HPDE6-E6E7 (cell line): ENCODE data around the gene SHROOM2.

Source experiments
- DNase-seq: peaks from one replicate; pipeline ENCODE4 v3.0.0; 2011; ENCODE audit warnings: missing footprints; ENCODE audit errors: extremely low spot score

The SHROOM2 gene

DNA sequence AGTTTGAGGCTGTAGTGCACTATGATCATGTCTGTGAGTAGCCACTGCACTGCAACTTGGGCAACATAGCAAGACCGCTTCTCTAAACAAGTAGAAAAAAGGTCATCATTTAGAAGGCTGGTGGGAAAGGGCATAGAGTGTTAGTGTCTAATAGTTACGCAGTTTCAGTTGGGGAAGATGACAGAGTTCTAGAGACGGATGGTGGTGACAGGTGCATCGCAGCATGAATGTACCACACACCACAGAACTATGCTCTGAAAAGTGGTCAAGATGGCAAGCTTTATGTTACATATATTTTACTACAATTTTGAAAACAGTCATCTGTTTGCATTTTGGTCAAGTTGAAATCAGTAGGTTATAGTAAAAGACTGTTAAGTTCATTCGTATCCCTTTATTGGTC is 157.2 kb downstream of the SHROOM2 start:
- DNase-seq, result no peak

DNA sequence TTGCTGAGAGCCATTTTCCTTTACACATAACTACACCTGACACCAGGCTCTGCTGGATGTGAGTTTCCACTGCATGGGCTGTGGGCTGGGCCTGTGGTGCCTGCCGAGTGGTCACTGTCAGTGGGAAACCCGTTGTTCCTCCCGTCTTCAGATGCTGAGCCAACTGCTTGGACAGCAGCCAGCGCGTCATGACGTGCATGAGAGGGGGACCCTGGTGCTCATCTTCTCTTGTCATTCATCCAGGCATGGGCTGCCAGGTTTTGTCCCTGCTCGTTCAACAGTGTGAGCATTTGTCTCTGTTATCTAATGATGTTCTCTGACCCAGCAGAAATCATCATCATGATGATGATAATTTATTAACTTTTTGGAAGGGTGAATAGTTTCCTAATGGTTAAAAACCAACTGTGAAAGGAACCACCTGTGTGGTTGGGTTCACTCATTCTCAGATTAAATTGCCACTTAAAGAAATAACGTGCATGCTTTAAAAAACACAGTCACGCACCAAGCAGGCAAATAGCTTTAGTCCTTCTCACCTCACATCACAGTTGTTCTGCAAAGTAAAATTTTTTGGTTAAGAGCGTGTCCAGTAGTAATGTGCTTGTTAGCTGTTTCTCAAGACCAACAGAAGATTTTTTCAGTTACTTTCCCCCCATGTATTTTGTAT is 161.0 kb downstream of the SHROOM2 start:
- DNase-seq, result no peak

DNA sequence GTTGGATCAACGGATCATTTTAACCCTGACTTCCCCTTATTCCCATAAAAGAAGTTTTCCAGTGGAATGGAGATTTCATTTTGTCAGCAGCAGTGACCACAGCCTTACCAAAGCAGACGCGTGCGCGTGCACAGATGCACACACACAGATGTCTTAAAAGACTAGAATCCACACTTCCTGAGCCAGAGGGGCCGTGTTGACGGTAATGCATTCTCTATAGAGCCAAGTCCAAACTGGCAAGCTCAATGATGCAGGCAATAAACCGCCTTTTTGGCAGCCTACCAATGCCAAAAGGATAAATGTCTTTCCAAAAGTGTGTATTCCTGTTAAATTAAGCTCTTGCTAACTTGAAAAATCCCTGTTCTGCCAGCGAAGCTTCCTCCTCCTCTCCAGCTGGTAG is 162.2 kb downstream of the SHROOM2 start:
- no peak for DNase-seq

DNA sequence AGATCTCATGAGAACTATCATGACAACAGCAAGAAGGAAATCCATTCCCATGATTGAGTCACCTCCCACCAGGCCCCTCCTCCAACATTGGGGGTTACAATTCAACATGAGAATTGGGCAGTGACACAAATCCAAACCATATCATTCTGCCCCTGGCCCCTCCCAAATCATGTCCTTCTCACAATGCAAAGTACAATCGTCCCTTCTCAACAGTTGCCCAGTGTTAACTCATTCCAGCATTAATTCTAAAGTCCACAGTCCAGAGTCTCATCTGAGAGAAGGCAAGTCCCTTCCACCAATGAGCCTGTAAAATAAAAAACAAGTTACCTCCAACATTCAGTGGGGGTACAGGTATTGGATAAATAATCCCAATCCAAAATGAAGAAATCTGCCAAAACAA is 166.1 kb downstream of the SHROOM2 start:
- no peak for DNase-seq

DNA sequence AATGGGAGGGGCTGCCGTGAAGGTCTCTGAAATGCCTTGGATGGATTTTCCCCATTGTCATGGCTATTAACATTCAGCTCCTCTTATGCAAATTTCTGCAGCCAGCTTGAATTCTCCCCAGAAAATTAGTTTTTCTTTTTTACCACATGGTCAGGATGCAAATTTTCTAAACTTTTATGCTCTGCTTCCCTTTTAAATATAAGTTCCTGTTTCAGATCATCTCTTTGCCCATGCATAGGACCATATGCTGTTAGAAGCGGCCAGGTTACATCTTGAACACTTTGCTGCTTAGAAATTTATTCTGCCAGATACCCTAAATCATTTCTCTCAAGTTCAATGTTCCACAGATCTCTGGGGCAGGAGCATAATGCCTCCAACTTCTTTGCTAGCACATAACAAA is 167.2 kb downstream of the SHROOM2 start:
- no peak for DNase-seq

DNA sequence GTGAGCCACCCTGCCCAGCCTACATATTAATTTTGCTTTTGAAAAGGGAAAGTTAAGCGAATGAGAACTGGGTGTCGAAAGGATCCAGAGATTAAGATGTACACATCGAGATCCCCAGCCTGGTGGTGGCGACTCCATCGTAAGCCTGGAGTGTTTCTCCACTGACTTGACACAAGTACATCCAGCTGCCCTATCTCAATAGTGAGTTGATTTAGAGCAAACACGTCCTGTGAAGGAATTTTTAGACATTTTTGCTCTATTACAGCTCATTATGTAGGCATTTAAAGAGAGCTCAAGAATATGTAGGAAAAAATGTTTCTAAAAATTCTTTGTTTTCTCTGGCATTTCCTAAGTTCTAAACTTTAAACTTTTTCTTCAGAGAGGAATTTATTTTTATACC is 169.3 kb downstream of the SHROOM2 start:
- no peak for DNase-seq

DNA sequence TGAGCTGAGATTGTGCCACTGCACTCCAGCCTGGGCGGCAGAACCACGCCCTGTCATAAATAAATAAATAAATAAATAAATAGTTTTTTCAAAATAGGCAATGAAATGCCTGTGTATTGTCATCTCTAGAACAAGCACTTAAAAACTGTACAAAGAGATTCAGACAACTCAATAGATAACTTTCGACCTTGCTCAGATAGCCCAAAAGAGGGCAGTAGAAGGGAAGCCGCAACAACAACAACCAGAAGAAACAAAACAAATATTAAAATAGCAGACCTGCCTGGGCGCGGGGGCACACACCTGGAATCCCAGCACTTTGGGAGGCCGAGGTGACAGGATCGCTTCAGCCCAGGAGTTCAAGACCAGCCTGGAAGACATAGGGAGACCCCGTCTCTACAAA is 171.5 kb downstream of the SHROOM2 start:
- no peak for DNase-seq

DNA sequence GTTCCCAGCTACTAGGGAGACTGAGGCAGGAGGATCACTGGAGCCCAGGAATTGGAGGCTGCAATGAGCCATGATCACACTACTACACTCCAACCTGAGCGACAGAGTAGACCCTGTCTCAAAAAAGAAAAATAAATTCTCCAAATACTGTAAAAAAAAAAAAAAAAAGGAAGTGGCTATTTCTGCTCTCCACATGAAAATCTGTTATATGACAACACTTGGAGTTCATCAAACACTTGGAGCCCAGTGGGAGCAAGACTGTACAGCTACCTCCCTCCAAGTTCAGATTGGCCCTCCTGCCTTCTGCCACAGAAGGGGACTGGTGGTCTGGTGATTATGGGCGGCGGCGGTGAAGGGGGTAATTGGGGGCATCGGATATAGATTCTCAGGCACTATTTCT is 172.0 kb downstream of the SHROOM2 start:
- DNase-seq, result no peak

DNA sequence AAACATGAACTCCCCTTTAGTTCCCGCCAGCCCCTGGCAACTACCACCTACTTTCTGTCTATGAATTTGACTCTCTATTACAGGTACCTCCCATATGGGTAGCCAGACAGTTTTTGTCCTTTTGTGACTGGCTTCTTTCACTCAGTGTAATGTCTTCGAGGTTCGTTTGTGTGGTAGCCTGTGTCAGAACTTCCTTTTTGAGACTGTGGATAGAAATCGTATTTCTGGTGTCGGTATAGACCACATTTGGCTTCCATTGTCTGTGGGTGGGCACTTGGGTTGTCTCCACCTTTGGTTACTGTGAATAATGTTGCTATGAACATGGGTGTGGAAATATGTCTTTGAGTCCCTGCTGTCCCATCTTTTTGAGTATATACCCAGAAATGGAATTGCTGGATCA is 175.5 kb downstream of the SHROOM2 start:
- no peak for DNase-seq

DNA sequence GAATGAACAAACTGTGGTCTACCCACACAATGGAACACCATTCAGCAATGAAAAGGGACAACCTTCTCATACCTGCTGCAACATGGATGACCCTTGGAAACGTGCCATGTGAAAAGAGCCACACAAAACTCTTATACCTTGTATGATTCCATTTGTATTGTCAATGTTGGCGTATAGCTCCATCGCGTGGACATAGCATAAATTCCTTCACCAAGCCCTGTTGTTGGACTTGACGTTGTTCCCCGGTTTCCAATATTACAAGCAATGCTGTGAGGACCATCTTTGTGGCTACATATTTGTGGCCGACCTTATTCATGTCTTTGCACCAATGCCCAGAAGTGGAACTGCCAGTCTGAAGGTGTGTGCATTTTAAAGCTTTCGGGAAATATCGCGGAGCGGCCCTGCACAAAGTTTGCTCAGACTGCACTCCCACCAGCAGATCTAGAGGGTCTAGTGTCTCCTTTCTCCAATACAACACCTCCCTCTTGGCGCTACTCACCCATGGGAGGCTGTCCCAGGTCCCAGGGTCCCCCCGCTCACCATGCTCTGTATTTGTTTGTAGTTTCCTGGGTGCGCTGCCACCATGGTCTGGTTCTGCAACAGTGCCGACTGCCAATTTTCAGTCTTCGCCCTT is 180.7 kb downstream of the SHROOM2 start, which contains the start of gene CLDN34:
Gene CLDN34, plus strand, starts transcription at position 584 of the 634 bp plus-strand sequence. Its CDS starts 0 bp downstream, at position 584.
- DNase-seq, result no peak

DNA sequence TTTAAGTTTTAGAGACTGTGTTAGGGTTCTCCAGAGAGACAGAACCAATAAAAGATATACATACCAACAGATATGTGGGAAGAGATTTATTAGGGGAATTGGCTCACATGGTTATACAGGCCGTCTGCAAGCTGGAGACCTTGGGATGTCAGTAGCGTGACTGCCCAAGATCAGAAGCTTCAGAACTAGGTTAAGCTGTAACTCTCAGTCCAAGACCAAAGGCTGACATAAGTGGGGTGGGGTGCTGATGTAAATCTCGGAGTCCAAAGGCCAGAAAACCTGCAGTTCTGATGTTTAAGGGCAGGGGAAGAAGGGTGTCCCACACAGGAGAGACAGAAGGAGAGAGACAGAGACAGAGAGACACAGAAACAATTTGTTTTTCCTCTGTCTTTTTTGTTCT is 191.4 kb downstream of the SHROOM2 start:
- no peak for DNase-seq

DNA sequence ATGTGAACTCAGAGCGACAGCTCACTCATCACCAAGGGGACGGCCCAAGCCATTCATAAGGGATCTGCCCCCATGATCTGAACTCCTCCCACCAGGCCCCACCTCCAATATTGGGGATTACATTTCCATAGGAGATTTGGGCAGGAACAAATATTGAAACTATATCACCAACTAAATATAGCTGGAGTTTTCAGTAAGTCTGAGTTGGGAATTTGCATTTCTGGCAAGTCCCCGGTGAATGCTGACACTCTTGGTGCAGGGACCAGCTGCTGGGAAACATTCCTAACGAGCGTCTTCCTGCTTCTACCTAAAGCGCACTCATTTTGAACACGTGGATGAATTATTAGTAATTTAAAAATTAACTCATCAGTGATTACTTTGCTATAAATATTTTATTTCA is 194.2 kb downstream of the SHROOM2 start:
- DNase-seq, result no peak

DNA sequence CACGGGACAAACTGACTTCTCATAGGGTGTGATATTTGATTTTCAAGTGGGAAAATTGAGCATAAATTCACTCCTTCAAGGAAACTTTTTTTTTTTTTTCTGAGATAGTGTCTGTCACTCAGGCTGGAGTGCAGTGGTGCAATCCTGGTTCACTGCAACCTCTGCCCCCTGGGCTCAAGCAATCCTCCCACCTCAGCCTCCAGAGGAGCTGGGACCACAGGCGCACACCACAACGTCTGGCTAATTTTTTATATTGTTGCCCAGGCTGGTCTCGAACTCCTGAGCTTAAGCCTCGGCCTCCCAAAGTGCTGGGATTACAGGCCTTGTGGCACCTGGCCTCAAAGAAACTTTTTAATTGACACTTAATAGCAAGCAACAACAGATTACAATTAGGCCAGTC is 194.7 kb downstream of the SHROOM2 start:
- DNase-seq, result no peak

DNA sequence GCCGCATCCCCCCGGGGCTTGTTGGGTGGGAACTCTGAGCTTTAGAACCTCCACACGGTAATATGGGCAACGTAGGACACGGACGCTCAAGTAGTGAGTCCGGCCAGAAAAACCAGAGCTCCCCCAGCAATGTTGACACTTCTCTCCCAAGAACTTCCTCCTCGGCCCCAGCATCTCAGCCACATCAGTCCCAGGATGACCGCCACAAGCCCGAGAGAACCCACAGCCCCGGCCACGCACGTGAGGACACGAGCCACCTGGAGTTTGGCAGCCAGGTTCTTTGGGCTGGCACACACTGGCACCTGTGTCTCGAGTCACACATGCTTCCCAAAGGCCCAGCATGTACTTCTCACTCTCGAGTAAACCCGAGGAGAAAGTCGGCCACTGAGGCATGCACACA is 197.2 kb downstream of the SHROOM2 start:
- no peak for DNase-seq

DNA sequence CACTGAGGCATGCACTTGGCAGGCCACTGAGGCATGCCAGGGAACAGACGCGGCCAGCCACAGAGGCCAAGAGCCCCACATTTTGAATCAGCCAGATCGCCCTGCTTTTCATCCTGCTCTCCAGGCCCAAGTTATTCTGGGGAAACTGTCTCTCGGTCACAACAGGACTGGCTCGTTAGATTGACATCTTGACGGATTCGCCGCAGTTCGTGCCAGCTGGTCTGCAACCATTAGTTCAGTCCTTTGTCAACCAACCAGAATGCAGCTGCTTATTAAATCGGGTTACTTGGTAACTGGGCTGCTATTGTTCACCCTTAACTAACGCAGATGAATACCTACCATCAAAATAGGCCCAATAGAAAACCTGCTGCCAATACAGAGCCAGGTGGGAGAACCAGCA is 197.6 kb downstream of the SHROOM2 start:
- no peak for DNase-seq

DNA sequence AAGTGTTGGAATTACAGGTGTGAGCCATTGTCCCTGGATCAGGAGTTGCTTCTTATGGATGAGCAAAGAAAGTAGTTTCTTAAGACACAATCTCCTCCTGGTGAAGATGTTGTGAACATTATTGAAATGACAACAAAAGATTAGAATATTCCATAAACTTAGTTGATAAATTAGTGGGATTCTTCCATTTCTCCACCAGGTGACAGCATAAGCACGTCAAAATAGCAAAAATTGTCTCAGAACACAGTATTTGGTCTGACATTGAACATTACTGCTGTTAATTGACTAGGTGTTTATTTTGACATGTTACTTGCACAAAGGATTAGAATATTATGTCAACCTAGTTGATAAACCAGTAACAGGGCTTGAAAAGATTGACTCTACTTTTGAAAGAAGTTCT is 202.5 kb downstream of the SHROOM2 start:
- DNase-seq, result no peak

DNA sequence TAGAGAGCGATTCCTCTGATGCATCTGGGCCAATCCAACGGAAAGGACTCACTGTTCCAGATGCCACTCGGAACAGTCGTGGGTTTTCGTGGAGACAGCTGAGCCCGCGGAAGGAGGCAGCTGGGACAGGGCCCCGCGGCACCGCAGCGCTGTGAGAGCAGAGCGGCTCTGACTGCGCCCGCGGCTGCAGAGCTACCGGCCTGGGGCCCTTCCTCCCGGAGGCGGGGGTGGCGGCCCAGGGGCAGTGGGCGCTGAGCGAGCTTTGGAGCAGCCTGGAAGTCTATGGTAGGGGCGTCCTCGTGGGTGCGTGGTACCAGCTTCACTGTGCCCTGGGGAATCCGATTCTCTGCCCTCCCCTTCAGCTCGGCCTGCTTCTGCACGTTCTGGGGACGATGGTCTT is 205.8 kb downstream of the SHROOM2 start:
- DNase-seq, result no peak

DNA sequence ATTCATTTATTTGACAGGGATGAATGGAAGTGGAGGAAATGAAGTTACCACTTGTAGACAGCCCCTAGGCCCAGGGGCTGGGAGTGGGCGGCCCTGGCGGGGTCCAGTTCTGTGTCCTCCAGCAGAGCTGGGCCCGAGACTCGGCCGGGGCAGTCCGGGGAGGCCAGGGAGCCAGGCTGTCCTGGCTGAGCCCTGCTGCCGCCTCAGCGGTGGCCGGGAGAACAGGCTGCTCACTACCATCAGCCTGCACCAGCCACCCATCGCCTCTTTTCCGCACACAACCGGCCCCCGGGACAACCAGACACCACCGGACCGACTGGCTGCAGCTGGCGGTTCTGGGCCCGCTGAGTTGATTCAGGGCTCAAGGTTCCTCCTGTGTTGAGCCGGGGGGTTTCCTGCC is 206.5 kb downstream of the SHROOM2 start:
- no peak for DNase-seq

DNA sequence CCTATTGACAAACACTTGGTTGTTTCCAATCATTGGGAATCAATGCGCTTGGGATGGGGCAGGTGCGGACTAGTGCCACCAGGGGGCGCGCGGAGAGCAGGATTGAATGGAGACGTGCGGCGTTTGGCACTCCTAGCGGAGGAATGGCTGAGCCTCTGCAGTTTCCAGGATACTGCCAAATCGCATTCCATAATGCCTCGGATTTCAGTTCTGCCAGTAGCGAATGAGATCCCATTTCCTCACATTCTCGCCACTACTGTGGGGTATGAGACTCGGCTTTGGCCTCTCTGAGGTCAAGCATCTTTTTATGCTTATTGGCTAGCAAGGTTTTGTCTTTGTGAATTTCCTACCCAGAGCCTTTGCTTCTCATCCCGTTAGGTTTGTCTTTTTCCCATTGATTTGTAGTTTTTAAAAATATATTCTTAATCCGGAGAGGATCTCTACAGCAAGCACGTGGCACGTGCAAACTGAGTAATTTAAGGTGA is 209.7 kb downstream of the SHROOM2 start:
- DNase-seq, result peak; percentile 53

DNA sequence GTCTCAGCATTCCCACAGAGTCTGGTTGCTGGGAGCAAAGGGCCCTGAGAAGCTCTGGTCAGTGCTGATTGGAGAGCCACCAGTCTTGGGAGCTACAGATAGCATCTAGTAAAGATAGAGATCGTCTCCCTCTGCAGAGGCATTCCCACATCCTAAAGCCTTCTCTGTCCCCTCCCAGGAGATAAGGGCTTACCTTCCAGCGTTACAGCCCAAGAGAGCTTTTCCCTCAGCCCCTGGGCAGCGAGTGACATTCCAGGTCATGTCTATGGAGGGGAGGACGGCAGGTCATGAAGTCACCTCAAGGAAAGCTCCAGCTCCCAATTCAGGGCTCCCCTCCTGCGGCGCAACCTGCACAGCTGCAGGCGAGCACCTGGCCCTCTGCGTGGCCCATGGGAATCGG is 210.8 kb downstream of the SHROOM2 start:
- DNase-seq, result no peak

DNA sequence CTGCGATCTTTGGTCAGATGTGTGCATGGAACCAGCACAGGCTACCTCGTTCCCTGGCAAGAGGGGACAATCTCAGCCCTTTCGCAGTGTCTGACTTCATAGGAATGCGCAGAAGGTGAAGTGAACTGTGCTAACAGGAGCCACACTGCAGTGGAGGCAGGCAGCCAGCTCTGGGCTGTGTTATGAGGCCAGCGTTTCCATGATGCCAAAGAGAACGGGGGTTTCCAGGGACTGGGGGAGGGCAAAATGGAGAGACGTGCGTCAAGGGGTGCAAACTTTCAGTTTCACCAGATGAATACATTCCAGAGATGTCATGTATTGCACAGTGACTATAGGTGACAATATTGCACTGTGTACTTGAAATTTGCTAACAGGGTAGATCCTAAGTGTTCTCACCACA is 211.3 kb downstream of the SHROOM2 start:
- DNase-seq, result no peak
